HG03520 (cell line): ENCODE measurements around the gene IFITM5.
"Not testable (repeated sequence)": the region's sequence is repeated elsewhere in the genome, so short reads cannot be mapped to it uniquely, and the experiment has no call there.

ENCODE experiments used
- ATAC-seq: cut with Tn5 transposase; IDR thresholded peaks from one replicate; pipeline ENCODE4 v1.9.1; 2021; ENCODE audit warnings: mild to moderate bottlenecking, moderate library complexity; ENCODE audit not compliant: unreplicated experiment

The IFITM5 gene

DNA sequence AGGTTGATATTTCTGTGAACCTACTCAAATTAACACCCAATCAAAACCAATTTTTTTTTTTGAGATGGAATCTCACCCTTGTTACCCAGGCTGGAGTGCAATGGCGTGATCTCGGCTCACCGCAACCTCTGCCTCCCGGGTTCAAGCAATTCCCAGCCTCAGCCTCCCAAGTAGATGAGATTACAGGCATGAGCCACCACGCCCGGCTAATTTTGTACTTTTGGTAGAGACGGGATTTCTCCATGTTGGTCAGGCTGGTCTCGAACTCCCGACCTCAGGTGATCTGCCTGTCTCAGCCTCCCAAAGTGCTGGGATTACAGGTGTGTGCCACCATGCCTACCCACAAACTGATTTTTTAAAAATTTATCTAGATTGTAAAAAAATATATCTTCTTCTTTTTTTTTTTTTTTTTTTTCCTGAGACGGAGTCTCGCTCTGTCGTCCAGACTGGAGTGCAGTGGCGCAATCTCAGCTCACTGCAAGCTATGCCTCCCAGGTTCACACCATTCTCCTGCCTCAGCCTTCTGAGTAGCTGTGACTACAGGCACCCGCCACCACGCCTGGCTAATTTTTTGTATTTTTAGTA lies 29.3 kb upstream of the IFITM5 start:
- ATAC-seq, result not testable (repeated sequence)

DNA sequence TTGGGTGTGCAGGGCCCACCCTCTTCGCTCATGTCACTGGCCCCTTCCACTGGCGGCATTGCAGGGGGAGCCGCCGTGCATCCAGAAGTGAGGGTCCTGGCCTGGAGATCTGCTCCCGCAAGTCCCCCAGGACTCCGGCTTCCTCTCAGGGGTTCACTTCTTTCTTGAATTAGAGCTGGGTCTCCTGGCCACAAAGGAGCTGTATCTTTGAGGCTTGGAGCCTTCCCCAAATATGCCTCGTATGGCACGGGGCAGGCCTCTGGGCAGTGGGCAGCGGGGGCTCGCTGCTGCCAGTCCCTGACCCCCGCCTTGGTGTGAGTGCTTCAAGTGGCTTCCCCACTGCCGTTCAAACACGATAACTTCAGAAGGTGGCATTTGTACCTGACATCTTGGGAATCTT lies 28.7 kb upstream of the IFITM5 start:
- ATAC-seq, result no peak

DNA sequence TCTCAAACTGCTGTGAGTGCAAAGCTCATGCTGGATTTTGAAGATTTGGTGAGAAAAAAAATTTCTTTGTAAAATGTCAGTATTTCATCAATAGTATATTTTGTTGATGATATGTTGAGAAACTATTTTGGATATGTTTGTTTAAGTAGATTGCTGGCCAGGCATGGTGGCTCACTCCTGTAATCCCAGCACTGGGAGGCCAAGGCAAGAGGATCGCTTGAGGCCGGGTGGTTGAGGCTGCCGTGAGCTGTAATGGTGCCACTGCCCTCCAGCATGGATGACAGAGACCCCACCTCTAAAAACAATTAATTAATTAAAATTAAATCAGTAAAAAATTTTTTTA lies 28.2 kb upstream of the IFITM5 start:
- no peak for ATAC-seq

DNA sequence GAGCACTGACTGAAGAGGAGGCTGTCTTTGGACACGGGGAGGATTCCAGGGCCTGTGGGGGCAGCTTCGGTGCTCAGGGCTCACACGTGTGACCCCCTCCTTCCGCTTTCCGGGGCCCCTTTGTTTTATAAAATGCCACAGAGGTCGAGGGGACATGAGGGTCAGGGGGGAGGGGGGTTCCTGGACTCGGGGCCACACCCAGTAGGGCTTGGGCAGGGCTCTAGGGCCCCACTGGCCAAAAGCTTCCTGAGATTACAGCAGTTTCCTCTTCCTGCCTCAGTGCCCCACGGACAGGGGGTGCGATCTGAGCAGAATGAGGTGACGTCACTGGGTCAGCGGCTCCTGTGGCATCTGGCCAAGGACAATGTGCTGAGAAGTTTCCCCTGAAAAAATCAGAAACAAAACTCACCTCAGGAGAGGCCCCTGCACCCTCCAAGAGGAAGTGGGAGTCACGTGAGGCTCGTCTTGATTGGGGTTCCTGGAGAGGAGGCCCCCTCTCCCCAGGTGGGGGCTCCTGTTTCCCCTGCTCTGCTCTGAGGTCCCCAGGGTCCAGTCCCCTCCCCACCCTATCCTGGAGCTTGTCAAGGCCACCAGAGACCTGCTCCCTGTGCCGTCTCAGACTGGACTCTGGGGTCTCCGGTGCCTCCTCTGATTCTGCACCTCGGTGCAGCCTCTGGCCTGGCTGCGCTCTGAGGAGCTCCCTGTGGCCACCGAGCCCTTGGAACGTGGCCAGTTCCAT lies 27.7 kb upstream of the IFITM5 start:
- peak; percentile 56 for ATAC-seq

DNA sequence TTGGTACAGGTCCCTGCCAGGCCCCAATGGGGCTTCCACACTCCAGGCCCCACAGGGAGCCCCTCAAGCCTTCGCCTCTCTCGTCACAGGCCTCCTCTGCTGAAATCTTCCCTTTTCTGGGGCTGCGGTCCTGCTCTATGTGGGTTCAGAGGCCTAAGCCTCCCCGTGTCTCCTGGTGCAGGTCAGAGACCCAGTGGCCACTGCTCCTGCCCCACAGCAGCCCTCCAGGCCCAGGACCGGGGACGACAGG lies 27.2 kb upstream of the IFITM5 start:
- ATAC-seq, result no peak

DNA sequence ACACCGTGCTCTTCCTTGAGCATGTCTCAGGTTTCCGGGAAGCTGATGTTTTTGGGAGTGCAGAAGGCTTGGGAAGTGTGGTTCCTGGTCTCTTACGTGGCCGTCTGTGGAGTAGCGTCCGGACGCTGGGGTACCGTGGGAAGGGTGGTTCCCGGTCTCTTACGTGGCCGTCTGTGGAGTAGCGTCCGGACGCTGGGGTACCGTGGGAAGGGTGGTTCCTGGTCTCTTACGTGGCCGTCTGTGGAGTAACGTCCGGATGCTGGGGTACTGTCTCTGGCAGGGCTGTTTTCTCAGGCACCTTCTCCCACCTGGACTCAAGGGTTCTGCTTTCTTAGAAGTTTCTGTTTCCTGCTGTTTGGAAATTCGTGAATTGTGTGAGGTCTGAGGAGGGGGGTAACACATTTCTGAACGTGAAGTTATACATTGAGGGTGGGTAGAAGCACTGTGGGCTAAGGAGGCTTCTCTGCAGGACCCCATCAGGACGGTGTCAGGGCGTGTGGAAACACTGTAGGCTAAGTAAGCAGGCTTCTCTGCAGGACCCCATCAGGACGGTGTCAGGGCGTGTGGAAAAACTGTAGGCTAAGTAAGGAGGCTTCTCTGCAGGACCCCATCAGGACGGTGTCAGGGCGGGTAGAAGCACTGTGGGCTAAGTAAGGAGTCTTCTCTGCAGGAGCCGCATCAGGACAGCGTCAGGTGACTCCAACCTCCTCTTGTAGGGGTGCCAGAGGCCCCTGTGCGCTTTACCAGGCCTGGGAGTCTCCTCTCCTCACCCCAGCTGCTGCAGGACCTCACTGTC lies 26.7 kb upstream of the IFITM5 start:
- ATAC-seq, result no peak

DNA sequence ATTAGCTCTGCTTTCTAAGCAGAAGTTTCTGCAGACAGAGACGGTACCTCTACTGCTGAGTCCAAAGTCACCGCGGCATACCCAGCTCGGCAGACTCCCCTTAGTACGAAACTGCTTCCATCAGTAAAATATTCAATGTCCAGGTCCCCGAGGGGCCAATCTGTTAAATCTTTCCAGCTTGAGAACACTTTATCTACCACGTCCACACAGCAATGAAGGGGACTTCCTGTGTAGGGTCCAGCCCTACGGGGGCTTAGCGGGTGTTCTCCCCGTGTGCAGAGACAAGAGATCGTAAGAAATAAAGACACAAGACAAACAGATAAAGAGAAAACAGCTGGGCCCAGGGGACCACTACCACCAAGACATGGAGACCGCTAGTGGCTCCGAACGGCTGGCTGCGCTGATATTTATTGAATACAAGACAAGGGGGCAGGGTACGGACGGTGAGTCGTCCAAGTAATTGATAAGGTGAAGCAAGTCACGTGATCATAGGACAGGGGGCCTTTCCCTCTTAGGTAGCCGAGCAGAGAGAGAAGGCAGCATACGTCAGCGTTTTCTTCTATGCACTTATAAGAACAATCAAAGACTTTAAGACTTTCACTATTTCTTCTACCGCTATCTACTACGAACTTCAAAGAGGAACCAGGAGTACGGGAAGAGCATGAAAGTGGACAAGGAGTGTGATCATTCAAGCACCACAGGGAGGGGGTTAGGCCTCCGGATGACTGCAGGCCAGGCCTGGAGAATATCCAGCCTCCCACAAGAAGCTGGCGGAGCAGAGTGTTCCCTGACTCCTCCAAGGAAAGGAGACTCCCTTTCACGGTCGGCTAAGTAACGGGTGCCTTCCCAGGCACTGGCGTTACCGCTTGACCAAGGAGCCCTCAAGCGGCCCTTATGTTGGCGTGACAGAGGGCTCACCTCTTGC lies 25.5 kb upstream of the IFITM5 start:
- ATAC-seq, result not testable (repeated sequence)

DNA sequence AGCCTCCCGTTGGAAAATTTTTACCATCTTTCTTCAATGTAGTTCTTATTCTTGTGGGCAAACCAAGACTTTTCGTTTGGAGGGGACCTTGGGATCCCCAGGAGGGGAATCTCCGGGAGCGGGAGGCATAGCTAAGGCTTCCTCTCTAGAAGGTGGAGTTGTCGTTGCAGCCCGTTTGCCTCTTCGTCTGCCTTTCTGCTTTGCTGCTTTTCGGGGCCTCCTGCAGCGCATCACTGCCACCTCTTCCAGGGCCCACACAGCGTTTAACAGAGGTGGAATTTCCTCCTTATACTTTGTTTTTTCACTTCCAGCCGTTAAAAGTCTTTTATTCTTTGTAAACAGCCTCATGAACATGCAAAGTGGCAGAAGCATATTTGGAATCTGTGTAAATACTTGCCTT lies 24.8 kb upstream of the IFITM5 start:
- ATAC-seq, result no peak

DNA sequence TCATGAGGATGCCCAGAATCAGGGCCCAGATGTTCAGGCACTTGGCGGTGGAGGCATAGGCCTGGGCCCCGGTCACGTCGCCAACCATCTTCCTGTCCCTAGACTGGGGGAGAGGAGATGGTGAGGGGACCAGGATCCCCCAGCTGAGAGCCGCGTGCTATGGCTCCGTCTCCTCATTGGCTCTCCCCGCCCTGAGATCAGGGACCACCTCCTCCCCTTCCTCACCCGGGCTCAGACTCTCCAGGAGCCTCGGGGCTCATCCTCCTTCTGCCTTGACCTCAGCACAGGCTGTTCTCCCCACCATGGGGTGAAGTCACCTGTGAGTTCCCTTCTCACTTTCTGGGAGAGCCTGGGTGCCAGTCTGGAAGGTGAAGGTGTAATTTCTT lies 20.6 kb upstream of the IFITM5 start:
- not testable (repeated sequence) for ATAC-seq

DNA sequence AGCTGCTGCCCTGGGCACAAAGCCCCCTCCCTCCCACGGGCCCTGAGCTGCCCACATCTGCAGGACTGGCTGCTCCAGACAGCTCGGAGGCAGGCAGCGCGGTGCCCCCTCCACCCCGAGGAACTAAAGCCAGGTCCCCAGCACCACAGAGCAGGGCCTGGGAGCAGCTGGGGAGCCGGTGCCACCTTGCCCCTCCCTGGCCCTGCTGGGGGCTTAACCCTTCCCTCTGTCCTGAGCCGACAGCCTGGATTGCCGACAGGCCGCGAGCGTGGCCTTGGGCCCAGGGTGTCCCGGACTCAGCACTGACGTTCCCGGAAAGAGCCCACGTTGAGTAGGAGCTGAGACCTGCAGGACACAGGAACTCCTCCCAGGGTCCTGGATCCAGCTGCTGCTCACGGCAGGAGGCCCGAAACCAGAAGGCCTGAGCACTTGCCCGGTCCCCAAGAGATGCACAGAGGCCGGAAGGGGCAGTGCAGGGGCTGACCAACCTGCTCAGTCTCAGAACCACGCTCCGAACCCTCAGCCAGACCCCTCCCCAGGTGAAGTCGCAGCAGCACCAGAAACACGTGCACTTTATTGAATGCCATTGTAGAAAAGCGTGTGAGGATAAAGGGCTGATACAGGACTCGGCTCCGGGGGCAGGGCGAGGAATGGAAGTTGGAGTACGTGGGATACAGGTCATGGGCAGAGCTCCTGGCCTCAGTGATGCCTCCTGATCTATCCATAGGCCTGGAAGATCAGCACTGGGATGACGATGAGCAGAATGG lies 20.0 kb upstream of the IFITM5 start:
- ATAC-seq, result not testable (repeated sequence)

DNA sequence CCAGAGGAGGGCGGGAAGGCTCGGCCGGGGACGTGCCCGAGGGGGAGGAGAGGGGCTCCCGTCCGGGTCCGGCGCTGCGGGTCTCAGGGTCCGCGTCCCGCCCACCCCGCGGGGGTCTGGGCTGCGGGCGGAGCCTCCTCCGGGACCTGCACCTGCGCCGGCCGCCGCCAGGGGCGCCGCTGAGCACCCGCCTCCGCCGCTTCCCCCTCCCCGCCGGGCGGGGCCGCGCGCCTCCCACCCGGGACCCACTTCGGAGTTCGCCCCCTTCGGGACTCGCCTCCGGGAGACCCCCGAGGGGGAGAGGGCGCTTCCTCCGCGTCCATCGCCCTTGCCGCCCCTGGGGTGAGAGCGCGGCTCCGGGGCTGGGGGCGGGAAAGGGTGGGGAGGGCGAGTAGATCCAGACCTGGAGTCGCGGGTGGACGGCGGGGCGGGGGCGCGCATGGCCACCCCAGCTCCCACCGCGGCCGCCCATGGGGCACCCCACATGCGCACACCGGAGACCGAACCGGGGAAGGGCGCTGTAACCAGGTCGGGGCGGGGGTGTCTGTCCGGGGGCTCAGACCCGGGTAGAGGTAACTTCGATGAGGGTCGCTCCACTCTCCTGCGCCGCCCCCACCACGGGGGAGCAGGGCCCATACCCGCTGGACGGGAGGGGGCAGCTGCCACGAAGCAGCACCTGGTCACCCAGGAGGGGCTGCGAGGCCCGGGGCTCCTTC lies 19.2 kb upstream of the IFITM5 start:
- ATAC-seq, result not testable (repeated sequence)

DNA sequence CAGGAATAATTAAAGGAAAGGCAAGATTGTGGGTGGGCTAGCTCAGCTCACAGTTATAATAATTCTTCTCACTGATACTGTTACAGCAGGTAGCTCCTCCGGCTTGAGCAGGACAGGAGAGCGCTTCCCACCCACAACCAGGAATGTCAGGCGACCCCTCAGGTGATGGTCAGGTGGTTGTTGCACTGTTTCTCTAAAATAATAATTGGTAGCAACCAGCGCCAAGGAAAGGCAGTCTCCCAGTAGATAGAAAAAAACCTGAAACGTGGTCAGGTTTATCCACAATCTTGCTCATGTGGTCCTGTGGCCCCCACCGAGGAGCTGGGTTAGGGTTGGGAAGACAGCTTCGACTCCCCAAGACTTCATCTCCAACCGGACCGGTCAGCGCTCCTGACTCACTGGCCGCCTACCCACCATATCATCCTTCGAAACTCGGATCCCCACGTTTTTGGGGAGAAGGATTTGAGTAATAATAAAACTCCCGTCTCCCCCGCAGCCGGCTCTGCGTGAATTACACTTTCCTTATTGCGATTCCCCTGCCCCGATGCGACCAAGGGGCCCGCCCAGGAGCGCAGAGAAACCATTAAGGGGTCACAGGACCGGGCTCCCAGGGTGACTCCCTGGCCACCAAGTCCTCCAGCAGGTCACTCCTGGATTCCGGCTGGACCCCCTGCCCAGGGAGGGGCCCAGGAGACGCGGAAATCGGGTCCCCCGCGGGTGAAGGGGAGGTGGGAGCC lies 18.5 kb upstream of the IFITM5 start:
- ATAC-seq, result not testable (repeated sequence)

DNA sequence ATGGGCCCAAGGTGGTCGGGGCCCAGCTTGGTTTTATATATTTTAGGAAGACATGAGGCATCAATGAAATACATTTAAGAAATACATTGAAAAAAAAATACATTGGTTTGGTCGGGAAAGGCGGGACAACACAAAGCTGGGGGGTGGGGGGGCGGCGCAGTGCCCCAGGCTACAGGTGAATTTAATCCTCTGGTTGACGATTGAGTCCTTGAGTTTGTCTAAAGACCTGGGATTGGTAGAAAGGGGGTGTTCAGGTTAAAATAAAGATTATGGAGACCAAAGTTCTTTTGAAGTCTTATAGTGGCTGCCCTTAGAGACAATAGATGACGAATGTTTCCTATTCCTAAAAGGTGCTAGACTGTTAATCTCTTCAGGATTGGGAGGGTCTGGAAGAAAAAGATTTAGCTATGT lies 17.6 kb upstream of the IFITM5 start:
- ATAC-seq, result no peak

DNA sequence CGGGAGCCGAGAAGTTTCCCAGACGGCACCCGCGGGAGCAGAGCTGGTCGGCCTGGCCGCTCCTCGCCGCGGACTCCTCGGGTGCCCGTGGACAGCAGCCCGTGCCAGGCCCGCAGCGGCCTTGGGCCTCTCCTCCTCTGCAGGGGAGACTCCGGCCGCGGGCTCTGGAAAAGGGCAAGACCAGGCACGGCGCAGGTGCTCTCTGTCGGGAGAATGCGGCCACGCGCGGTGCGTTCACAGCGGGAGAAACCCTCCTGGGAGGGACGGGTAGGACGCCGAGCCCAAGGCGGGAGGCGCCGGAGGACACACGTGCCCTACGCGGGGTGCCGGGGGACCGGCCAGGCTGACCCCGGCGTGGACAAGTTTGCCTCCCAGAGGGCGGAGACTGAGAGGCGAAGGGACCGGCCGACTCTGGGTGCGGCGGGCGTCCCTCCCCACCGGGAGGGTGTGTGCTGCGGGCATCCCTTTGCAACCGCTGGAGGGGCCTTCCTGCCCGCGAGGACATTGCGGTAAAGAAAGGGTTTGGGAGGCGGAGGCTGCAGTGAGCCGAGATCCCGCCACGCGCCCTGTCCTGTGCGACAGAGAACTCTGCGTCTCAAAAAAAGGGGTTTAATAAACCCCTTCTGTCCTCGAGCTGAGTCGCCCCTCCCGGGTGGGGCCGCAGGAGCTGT lies 16.8 kb upstream of the IFITM5 start:
- ATAC-seq, result no peak

DNA sequence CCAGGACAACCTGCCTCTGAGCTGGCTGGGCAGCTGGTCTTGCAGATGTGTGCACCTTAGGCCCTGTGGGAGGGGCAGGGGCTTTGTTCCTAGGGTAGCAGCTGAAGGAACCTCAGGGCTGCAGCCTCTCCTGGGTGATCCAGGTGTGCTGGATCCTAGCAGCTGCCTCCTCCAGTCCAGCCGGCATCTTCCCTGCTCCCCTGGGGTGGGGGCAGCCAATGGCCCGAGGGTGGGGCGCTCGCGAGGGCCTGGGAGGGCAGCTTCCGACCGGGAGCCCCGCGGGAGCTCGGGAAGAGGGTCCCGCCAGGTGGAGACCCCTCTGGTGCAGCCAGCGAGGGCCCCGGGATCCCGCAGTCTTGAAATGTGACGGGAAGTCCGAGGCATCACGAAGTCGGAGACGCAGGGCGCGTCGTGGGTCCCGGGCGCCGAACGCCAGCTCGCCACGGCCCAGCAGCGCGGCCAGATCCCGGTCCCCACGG lies 16.2 kb upstream of the IFITM5 start:
- ATAC-seq, result no peak

DNA sequence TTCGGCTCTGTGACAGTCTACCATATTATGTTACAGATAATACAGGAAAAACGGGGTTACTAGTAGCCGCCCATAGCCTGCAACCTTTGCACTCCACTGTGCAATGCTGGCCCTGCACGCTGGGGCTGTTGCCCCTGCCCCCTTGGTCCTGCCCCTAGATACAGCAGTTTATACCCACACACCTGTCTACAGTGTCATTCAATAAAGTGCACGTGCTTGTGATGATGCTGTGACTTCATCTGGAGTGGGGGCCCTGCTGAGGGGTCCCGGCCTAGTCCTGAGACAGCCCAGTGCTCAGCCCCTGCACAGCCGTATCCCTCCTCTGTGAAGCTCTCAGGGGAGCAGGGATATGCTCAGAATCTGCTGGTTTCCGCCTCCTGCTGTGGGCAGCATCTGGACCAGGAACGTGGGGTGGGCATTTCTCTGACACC lies 15.7 kb upstream of the IFITM5 start:
- ATAC-seq, result no peak

DNA sequence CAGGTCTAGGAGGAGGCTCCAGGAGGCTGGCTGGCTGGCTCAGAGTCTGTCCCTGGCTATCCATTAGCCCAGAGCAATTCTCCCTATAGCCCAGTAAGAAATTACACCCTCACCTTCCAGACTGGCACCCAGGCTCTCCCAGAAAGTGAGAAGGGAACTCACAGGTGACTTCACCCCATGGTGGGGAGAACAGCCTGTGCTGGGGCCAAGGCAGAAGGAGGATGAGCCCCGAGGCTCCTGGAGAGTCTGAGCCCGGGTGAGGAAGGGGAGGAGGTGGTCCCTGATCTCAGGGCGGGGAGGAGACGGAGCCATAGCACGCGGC lies 15.2 kb upstream of the IFITM5 start:
- not testable (repeated sequence) for ATAC-seq

DNA sequence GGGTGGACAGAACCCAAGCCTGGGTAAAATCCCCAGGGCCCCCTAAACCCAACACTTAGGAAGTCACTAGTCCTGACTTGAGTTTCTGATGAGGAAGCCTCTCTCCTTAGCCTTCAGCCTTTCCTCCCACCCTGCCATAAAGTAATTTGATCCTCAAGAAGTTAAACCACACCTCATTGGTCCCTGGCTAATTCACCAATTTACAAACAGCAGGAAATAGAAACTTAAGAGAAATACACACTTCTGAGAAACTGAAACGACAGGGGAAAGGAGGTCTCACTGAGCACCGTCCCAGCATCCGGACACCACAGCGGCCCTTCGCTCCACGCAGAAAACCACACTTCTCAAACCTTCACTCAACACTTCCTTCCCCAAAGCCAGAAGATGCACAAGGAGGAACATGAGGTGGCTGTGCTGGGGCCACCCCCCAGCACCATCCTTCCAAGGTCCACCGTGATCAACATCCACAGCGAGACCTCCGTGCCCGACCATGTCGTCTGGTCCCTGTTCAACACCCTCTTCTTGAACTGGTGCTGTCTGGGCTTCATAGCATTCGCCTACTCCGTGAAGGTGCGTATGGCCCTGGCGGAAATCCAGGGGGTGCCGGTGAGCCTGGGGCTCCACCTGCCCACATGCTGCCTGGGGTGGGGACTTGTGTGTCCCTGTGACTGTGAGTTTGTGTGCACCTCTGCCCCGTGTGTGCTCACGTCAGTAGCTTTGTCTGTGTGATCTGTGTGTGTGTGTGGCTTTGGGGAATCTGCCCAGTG lies 14.6 kb upstream of the IFITM5 start, which contains the start of gene IFITM1:
TSS of gene IFITM1 (plus strand) at position 254 of the 767 bp plus-strand sequence. CDS start at position 385, 131 bp downstream.
- no peak for ATAC-seq
